Parathyroid adenoma (tissue), 2 donors: Measurements from ENCODE around the gene BMP7.

ENCODE experiments used
- H2AFZ ChIP-seq: fragments of 300-600 bp; sonication (generic); one replicate; pipeline ENCODE4 v1.7.0; 2017; ENCODE audit warnings: antibody characterized with exemption, mild to moderate bottlenecking
- H3K27ac ChIP-seq: fragments of 300-600 bp; sonication (generic); one replicate; pipeline ENCODE4 v1.7.0; 2017
- H3K27me3 ChIP-seq: fragments of 300-600 bp; sonication (generic); one replicate; pipeline ENCODE4 v1.7.0; 2017; ENCODE audit warnings: low read length; ENCODE audit not compliant: control insufficient read depth, insufficient read depth
- H3K36me3 ChIP-seq: fragments of 300-600 bp; sonication (generic); one replicate; pipeline ENCODE4 v1.7.0; 2017; ENCODE audit warnings: low read length; ENCODE audit not compliant: control insufficient read depth, insufficient read depth
- H3K4me1 ChIP-seq: fragments of 300-600 bp; sonication (generic); one replicate; pipeline ENCODE4 v1.7.0; 2017; ENCODE audit warnings: control low read depth
- H3K4me2 ChIP-seq: fragments of 300-600 bp; sonication (generic); one replicate; pipeline ENCODE4 v1.7.0; 2017; ENCODE audit warnings: low read length
- H3K4me3 ChIP-seq: fragments of 300-600 bp; sonication (generic); one replicate; pipeline ENCODE4 v1.7.0; 2017; ENCODE audit warnings: low read depth, low read length
- H3K79me2 ChIP-seq: fragments of 300-600 bp; sonication (generic); one replicate; pipeline ENCODE4 v1.7.0; 2017; ENCODE audit warnings: control low read depth
- H3K9ac ChIP-seq: fragments of 300-600 bp; sonication (generic); one replicate; pipeline ENCODE4 v1.7.0; 2017; ENCODE audit warnings: mild to moderate bottlenecking
- H3K9me3 ChIP-seq: fragments of 300-600 bp; sonication (generic); one replicate; pipeline ENCODE4 v1.7.0; 2017; ENCODE audit warnings: low read length; ENCODE audit not compliant: control insufficient read depth
- TF ChIP-seq, protein P1 (sequence below): fragments of 300-600 bp; sonication (generic); IDR thresholded peaks from one replicate; pipeline ENCODE4 v1.7.0; 2017; ENCODE audit warnings: antibody characterized with exemption, mild to moderate bottlenecking
- donor health status: primary hyperparathyroidism.

Gene BMP7

DNA sequence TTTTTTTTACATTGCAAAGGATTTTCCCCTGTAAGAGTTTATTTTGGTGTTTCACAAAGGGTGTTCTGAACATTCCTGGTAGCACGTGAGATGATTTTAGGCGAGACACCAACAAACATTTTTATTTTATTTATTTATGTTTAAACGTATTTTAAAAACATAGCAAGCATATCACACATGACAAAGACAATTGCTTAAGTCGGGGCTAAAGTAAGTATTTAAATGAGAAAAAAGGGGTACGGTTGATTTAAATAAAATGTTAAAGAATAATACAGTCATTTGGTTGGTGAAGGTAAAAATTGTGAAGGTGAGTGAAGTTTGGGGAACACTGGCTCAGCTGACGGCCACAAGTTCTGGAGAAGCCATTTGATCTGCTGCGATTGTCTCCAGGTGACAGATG, 129.7 kb downstream of the BMP7 start:
- Histone ChIP-seq H3K79me2 (no peaks in the 10 kb centered on the region), H3K4me3 (no peak overlapping the region), H3K9me3 (no peaks in the 10 kb centered on the region), H3K9ac (no peak overlapping the region), H3K27me3 (no peaks in the 10 kb centered on the region), H2AFZ (no peak overlapping the region), H3K36me3 (no peaks in the 10 kb centered on the region), H3K27ac (no peak overlapping the region), H3K4me1 (no peaks in the 10 kb centered on the region), H3K4me2 (no peak overlapping the region)
- TF ChIP-seq, protein P1, sequence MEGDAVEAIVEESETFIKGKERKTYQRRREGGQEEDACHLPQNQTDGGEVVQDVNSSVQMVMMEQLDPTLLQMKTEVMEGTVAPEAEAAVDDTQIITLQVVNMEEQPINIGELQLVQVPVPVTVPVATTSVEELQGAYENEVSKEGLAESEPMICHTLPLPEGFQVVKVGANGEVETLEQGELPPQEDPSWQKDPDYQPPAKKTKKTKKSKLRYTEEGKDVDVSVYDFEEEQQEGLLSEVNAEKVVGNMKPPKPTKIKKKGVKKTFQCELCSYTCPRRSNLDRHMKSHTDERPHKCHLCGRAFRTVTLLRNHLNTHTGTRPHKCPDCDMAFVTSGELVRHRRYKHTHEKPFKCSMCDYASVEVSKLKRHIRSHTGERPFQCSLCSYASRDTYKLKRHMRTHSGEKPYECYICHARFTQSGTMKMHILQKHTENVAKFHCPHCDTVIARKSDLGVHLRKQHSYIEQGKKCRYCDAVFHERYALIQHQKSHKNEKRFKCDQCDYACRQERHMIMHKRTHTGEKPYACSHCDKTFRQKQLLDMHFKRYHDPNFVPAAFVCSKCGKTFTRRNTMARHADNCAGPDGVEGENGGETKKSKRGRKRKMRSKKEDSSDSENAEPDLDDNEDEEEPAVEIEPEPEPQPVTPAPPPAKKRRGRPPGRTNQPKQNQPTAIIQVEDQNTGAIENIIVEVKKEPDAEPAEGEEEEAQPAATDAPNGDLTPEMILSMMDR, result no peak

- H3K27ac ChIP-seq, result no peak overlapping the region
Observed at GRCh38 chr20:57135875-57136274, 130.6 kb downstream of the BMP7 start.

GRCh38 chr20:57134804-57135203, 131.6 kb downstream of the BMP7 start:
- Histone ChIP-seq H3K9me3 (no peaks in the 10 kb centered on the region), H3K4me1 (no peaks in the 10 kb centered on the region), H3K4me2 (no peak overlapping the region), H3K36me3 (no peaks in the 10 kb centered on the region), H3K79me2 (no peaks in the 10 kb centered on the region), H3K9ac (no peak overlapping the region), H3K27me3 (no peaks in the 10 kb centered on the region), H3K4me3 (no peak overlapping the region), H2AFZ (no peak overlapping the region), H3K27ac (no peak overlapping the region)
- TF ChIP-seq, protein P1, result no peak

More at GRCh38 chr20:57135875-57136274, 130.6 kb downstream of the BMP7 start:
- Histone ChIP-seq H3K36me3 (no peaks in the 10 kb centered on the region), H2AFZ (no peak overlapping the region), H3K79me2 (no peaks in the 10 kb centered on the region), H3K4me1 (no peaks in the 10 kb centered on the region), H3K4me2 (no peak overlapping the region), H3K9ac (no peak overlapping the region), H3K9me3 (no peaks in the 10 kb centered on the region), H3K4me3 (no peak overlapping the region), H3K27me3 (no peaks in the 10 kb centered on the region)
- TF ChIP-seq, protein P1, result no peak

- no peak overlapping the region for H2AFZ ChIP-seq
- no peaks in the 10 kb centered on the region for H3K27me3 ChIP-seq
- H3K36me3 ChIP-seq, result no peaks in the 10 kb centered on the region
- no peak overlapping the region for H3K4me3 ChIP-seq
- no peak overlapping the region for H3K27ac ChIP-seq
- H3K4me2 ChIP-seq, result no peak overlapping the region
- no peak overlapping the region for H3K9ac ChIP-seq
- H3K79me2 ChIP-seq, result no peaks in the 10 kb centered on the region
- H3K4me1 ChIP-seq, result no peaks in the 10 kb centered on the region
- TF ChIP-seq, protein P1, result no peak
- no peaks in the 10 kb centered on the region for H3K9me3 ChIP-seq
Observed at GRCh38 chr20:57133926-57134650, 132.4 kb downstream of the BMP7 start.
